SJSA1 (cell line): ENCODE data around the gene ZBTB2. TPM values are rescaled to one million over a fixed set of nuclear protein-coding genes. Genes with fewer than 3 reads are reported as not detected.

Source experiments
- DNase-seq, 2 experiments: peaks; one replicate each; pipeline ENCODE4 v3.0.0-alpha.2; 2015 to 2020; ENCODE audit warnings: low spot score in 2 of 2, low read depth in 1 of 2
- H3K27ac ChIP-seq: fragments of 250-450 bp; sonication (Bioruptor Pico); 2 replicates; pipeline ENCODE4 v1.5.1; 2020; ENCODE audit warnings: mild to moderate bottlenecking, moderate library complexity
- H3K27me3 ChIP-seq: fragments of 250-450 bp; sonication (Bioruptor Pico); replicated peaks from 2 replicates; pipeline ENCODE4 v1.5.1; 2020; ENCODE audit warnings: mild to moderate bottlenecking, moderate library complexity
- H3K36me3 ChIP-seq: fragments of 250-450 bp; sonication (Bioruptor Pico); 2 replicates; pipeline ENCODE4 v1.5.1; 2020; ENCODE audit warnings: mild to moderate bottlenecking
- H3K4me1 ChIP-seq: fragments of 250-450 bp; sonication (Bioruptor Pico); replicated peaks from 2 replicates; pipeline ENCODE4 v1.6.1; 2021; ENCODE audit warnings: mild to moderate bottlenecking
- H3K4me3 ChIP-seq: fragments of 250-450 bp; sonication (Bioruptor Pico); 2 replicates; pipeline ENCODE4 v1.5.1; 2020; ENCODE audit warnings: mild to moderate bottlenecking
- H3K9me3 ChIP-seq: fragments of 250-450 bp; sonication (Bioruptor Pico); replicated peaks from 2 replicates; pipeline ENCODE4 v1.5.1; 2020; ENCODE audit warnings: mild to moderate bottlenecking
- total RNA-seq: library from RNA; depleted of rRNA; stranded (reverse); fragments of >200 nt; shearing (Covaris generic); gene quantifications from 2 replicates; pipeline ENCODE4 v1.2.3, GENCODE V29; 2014; rRNA removed

The ZBTB2 gene
- total RNA-seq, result 21.1 and 23.4 TPM in 2 replicates

- H3K9me3 ChIP-seq, result peaks cover 4% of the 10 kb centered on the region; the same call in 1 of the 2 replicates
- H3K36me3 ChIP-seq, result peaks cover 36% of the 10 kb centered on the region
- H3K27ac ChIP-seq, result peak within 1 kb of the TSS; percentile 94
- peak within 1 kb of the TSS; percentile 98 for H3K4me3 ChIP-seq
- no peaks in the 10 kb centered on the region for H3K27me3 ChIP-seq
- H3K4me1 ChIP-seq, result peaks cover 31% of the 10 kb centered on the region
- DNase-seq, result peak; percentile 69 to 87
Measured at GRCh38 chr6:151391471-151392413, at the start of gene ZBTB2. ZBTB2 (minus strand) TSS chr6:151391559; CDS start chr6:151373637, 17,922 bp downstream.

DNA sequence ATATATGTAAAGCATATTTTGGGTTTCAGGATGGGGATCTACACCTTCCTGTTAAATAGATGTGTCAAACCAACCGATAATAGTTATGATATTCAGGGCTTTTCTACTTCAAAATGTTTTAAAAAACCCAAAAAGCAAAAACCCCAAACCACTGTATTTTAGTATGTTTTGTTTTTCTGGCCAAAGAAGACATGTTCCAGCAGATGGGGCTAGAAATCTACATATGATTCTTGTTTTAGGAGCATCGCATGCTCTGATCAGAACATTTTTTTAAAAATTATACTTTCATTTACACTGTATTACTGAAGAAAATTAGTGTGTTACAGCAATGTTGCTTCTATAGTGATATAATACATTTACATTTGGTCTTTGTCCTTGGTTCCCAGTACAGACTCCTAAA, 49.6 kb upstream of the ZBTB2 start:
- H3K27ac ChIP-seq, result no peak overlapping the region
- H3K4me3 ChIP-seq, result no peak overlapping the region
- no peaks in the 10 kb centered on the region for H3K9me3 ChIP-seq
- peaks cover 27% of the 10 kb centered on the region for H3K36me3 ChIP-seq
- DNase-seq, result no peak
- H3K27me3 ChIP-seq, result no peaks in the 10 kb centered on the region
- peaks cover 14% of the 10 kb centered on the region for H3K4me1 ChIP-seq

GRCh38 chr6:151440498-151440897, 49.1 kb upstream of the ZBTB2 start:
- Histone ChIP-seq H3K4me3 (no peak overlapping the region), H3K9me3 (no peaks in the 10 kb centered on the region), H3K27ac (no peak overlapping the region), H3K36me3 (peaks cover 25% of the 10 kb centered on the region), H3K4me1 (peaks cover 10% of the 10 kb centered on the region), H3K27me3 (no peaks in the 10 kb centered on the region)
- no peak for DNase-seq

GRCh38 chr6:151437401-151437800, 46.0 kb upstream of the ZBTB2 start:
- no peaks in the 10 kb centered on the region for H3K27me3 ChIP-seq
- peaks cover 8% of the 10 kb centered on the region; the same call in 1 of the 2 replicates for H3K4me1 ChIP-seq
- H3K4me3 ChIP-seq, result no peak overlapping the region
- H3K36me3 ChIP-seq, result peaks cover 22% of the 10 kb centered on the region
- H3K9me3 ChIP-seq, result no peaks in the 10 kb centered on the region
- H3K27ac ChIP-seq, result no peak overlapping the region
- DNase-seq, result no peak

DNA sequence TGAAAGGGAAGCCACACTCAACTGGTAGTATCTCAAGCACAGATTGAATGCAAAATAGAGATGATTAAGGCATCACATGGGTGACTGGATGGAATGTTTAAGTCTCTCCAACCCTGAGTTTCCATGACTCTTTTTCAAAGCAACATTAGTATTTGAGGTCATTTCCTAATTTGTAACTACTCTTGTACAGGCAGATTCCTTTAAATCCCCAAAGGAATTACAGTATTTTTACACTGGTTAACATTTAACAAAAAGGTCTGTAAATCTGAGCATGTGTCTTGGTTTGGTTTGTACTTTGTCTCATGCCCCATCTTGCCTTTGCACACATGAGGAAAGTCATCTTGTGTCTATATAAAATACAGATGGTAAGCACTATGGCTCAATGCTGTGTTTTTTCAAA, 45.4 kb upstream of the ZBTB2 start:
- no peaks in the 10 kb centered on the region for H3K27me3 ChIP-seq
- peaks cover 8% of the 10 kb centered on the region; the same call in 1 of the 2 replicates for H3K4me1 ChIP-seq
- no peak overlapping the region for H3K4me3 ChIP-seq
- H3K27ac ChIP-seq, result no peak overlapping the region
- no peaks in the 10 kb centered on the region for H3K9me3 ChIP-seq
- peaks cover 25% of the 10 kb centered on the region for H3K36me3 ChIP-seq
- no peak for DNase-seq

- Histone ChIP-seq H3K4me3 (no peak overlapping the region), H3K27ac (no peak overlapping the region), H3K4me1 (peaks cover 8% of the 10 kb centered on the region; the same call in 1 of the 2 replicates), H3K27me3 (no peaks in the 10 kb centered on the region), H3K36me3 (peaks cover 25% of the 10 kb centered on the region), H3K9me3 (no peaks in the 10 kb centered on the region)
- DNase-seq, result no peak
Measured at GRCh38 chr6:151436300-151436699, 44.9 kb upstream of the ZBTB2 start.

- Histone ChIP-seq H3K36me3 (peaks cover 44% of the 10 kb centered on the region), H3K4me1 (peaks cover 8% of the 10 kb centered on the region; the same call in 1 of the 2 replicates), H3K27me3 (no peaks in the 10 kb centered on the region), H3K4me3 (no peak overlapping the region), H3K9me3 (no peaks in the 10 kb centered on the region), H3K27ac (no peak overlapping the region)
- no peak for DNase-seq
Measured at GRCh38 chr6:151434369-151434768, 43.0 kb upstream of the ZBTB2 start.

DNA sequence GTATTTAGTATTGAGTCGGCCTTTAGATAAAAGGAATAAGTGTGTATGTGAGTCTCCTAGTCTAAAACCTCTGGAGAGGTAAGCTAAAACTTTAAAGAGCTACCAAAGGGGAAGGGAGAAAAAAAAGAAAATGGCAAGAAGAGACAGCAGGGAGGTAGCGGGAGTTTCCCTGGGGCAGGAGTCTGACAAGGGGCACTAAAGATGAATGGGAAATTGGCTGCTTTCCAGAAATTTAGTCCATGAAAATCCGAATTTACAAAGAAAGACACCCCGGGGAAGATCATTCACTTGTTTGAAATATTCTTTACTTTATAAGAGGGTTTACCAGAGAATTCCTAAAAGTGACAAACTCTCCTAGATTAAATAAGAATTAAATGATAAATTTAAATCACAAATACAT, 41.3 kb upstream of the ZBTB2 start:
- no peak for DNase-seq
- Histone ChIP-seq H3K27ac (no peak overlapping the region), H3K4me3 (no peak overlapping the region), H3K4me1 (peaks cover 5% of the 10 kb centered on the region; the same call in 1 of the 2 replicates), H3K9me3 (no peaks in the 10 kb centered on the region), H3K27me3 (no peaks in the 10 kb centered on the region), H3K36me3 (peaks cover 57% of the 10 kb centered on the region)

GRCh38 chr6:151431337-151431736, 40.0 kb upstream of the ZBTB2 start:
- no peaks in the 10 kb centered on the region for H3K4me1 ChIP-seq
- no peak overlapping the region for H3K27ac ChIP-seq
- no peaks in the 10 kb centered on the region for H3K27me3 ChIP-seq
- no peak for DNase-seq
- peaks cover 64% of the 10 kb centered on the region for H3K36me3 ChIP-seq
- no peaks in the 10 kb centered on the region for H3K9me3 ChIP-seq
- no peak overlapping the region for H3K4me3 ChIP-seq

- peaks cover 68% of the 10 kb centered on the region for H3K36me3 ChIP-seq
- H3K4me1 ChIP-seq, result no peaks in the 10 kb centered on the region
- no peaks in the 10 kb centered on the region for H3K9me3 ChIP-seq
- H3K27me3 ChIP-seq, result no peaks in the 10 kb centered on the region
- H3K27ac ChIP-seq, result no peak overlapping the region
- H3K4me3 ChIP-seq, result no peak overlapping the region
- no peak for DNase-seq
Measured at GRCh38 chr6:151430886-151431285, 39.5 kb upstream of the ZBTB2 start.

- no peaks in the 10 kb centered on the region for H3K4me1 ChIP-seq
- no peak overlapping the region for H3K27ac ChIP-seq
- no peak for DNase-seq
- H3K27me3 ChIP-seq, result no peaks in the 10 kb centered on the region
- H3K4me3 ChIP-seq, result no peak overlapping the region
- H3K36me3 ChIP-seq, result peaks cover 85% of the 10 kb centered on the region
- no peaks in the 10 kb centered on the region for H3K9me3 ChIP-seq
Measured at GRCh38 chr6:151428093-151428735, 36.9 kb upstream of the ZBTB2 start.

- H3K27ac ChIP-seq, result no peak overlapping the region
- H3K27me3 ChIP-seq, result no peaks in the 10 kb centered on the region
- H3K9me3 ChIP-seq, result no peaks in the 10 kb centered on the region
- DNase-seq, result no peak
- H3K4me3 ChIP-seq, result no peak overlapping the region
- peaks cover 73% of the 10 kb centered on the region for H3K36me3 ChIP-seq
- H3K4me1 ChIP-seq, result no peaks in the 10 kb centered on the region
Measured at GRCh38 chr6:151425561-151425960, 34.2 kb upstream of the ZBTB2 start.

- H3K27me3 ChIP-seq, result no peaks in the 10 kb centered on the region
- H3K4me3 ChIP-seq, result no peak overlapping the region
- H3K36me3 ChIP-seq, result peaks cover 53% of the 10 kb centered on the region
- H3K4me1 ChIP-seq, result no peaks in the 10 kb centered on the region
- DNase-seq, result no peak
- no peak overlapping the region for H3K27ac ChIP-seq
- H3K9me3 ChIP-seq, result no peaks in the 10 kb centered on the region
Measured at GRCh38 chr6:151422981-151423380, 31.6 kb upstream of the ZBTB2 start.

DNA sequence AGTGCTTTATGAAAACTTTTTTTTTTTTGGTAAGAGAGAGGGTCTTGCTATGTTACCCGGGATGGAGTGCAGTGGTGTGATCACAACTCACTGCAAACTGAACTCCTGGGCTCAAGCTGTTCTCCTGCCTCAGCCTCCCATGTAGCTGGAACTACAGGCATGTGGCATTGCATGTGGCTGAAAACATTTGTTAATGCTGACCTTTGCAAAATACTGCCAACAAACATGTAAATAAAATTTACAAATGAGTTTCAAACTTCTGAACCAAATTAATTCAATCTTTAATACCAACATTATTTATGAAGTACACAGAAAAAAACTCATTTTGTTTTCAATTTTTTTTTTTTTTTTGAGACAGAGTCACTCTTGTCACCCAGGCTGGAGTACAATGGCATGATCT, 26.1 kb upstream of the ZBTB2 start:
- no peak overlapping the region for H3K27ac ChIP-seq
- DNase-seq, result no peak
- no peaks in the 10 kb centered on the region for H3K4me1 ChIP-seq
- no peak overlapping the region for H3K4me3 ChIP-seq
- H3K9me3 ChIP-seq, result 0 out of 2 replicates have a peak, but pooled peaks cover 3% of the 10 kb centered on the region
- H3K36me3 ChIP-seq, result peaks cover 59% of the 10 kb centered on the region
- no peaks in the 10 kb centered on the region for H3K27me3 ChIP-seq
